NB4 (cell line): ENCODE measurements around the gene SP100.

ENCODE experiments used
- CTCF ChIP-seq: IDR thresholded peaks from one replicate; pipeline ENCODE4 v1.5.1; 2012; ENCODE audit warnings: low read depth, low read length
- MAX ChIP-seq: IDR thresholded peaks from 2 replicates; pipeline ENCODE4 v1.6.1; 2011; ENCODE audit warnings: low read depth, low read length

DNA sequence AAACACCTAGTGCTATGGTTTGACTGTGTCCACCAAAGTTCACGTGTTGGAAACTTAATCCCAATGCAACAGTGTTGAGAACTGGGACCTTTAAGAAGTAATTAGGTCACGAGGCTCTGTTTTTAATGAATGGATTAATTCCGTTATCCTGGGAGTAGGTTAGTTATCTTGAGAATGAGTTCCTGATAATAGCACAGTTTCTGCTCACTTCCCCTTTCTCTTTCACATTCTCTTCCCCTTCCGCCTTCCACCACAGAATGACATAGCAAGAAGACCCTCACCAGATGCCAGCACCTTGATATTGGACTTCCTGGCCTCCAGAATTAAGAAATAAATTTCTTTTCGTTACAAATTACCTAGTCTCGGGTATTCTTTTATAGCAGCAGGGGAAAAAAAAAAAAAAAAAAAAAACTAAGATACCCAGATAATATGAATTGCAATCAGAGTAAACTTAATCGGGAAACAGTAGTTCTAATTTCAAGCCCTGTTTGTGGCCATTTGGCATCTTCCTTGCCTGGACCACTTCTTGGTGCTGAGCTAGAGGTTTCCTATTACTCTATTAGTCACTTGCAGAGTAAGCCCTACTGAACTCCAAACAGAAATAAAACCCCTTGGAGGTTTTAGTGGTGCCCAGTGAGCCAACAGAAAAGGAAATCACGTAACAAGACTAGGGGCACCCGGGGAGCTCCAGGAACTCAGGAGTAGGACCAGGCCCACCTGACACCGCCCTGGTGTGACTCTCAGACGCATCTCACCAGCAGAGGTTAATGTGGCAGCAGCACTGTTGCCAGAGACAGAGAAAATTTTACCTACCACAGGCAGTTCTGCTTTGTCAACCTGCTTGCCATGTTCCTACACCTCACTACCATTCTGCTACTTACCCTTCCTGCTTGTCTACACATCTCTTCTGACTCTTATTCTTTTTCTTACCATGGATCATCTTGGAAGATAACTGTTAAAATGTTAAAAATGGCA is 149.1 kb downstream of the SP100 start:
- TF ChIP-seq MAX (no peak), CTCF (no peak)
